T-helper 1 cell treated with Interleukin-12 subunit alpha and Interleukin-12 subunit beta and Interleukin-4 antibody, amounts not matched to agents 30 μg/mL and 1 μg/mL, for 36 hours (primary cell): ENCODE results near the gene PKHD1.
"Not testable (repeated sequence)": the region's sequence is repeated elsewhere in the genome, so short reads cannot be mapped to it uniquely, and the experiment has no call there.

Experiments
- H3K27ac Mint-ChIP-seq: one replicate; pipeline ENCODE4 v1.8.0; 2021; ENCODE audit warnings: mild to moderate bottlenecking, mixed read lengths
- H3K27me3 Mint-ChIP-seq: one replicate; pipeline ENCODE4 v1.8.0; 2021; ENCODE audit warnings: low read depth, mixed read lengths
- H3K36me3 Mint-ChIP-seq: one replicate; pipeline ENCODE4 v1.8.0; 2021; ENCODE audit warnings: low read depth, mixed read lengths
- H3K4me1 Mint-ChIP-seq: one replicate; pipeline ENCODE4 v1.8.0; 2021; ENCODE audit warnings: low read depth, mixed read lengths
- H3K4me3 Mint-ChIP-seq: one replicate; pipeline ENCODE4 v1.8.0; 2021; ENCODE audit warnings: mild to moderate bottlenecking, moderate library complexity, mixed read lengths
- H3K9me3 Mint-ChIP-seq: one replicate; pipeline ENCODE4 v1.8.0; 2021; ENCODE audit warnings: mixed read lengths

The PKHD1 gene

DNA sequence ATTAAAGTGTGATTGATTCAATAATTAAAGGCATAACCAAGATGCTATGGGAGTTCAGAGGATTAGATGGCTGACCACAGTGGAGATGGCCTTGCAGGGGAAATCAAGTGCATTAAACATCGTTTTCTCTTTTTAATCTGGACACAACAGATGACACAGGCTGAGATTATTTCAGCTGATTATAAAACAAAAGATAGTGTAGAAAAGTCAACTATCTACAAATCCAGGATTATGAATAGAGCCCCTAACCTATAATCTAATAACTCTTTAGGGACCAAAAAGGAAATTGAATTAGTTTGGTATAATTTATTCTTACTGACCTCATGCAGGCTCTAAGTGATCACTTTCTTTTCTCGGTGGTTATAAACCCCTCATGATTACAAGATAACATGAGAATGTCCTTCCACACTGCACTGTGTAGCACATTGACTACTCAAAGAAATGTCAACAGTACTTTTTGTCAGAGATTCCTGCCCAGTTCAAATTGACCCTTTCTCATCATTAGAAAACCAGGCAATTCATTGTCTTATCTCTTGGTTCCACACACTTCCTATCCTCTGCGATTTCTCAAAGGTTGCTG, 122.1 kb downstream of the PKHD1 start:
- peaks cover 9% of the 10 kb centered on the region for H3K27me3 Mint-ChIP-seq
- no peaks in the 10 kb centered on the region for H3K36me3 Mint-ChIP-seq
- no peaks in the 10 kb centered on the region for H3K4me1 Mint-ChIP-seq
- no peak overlapping the region for H3K27ac Mint-ChIP-seq
- H3K4me3 Mint-ChIP-seq, result no peak overlapping the region
- H3K9me3 Mint-ChIP-seq, result no peaks in the 10 kb centered on the region

DNA sequence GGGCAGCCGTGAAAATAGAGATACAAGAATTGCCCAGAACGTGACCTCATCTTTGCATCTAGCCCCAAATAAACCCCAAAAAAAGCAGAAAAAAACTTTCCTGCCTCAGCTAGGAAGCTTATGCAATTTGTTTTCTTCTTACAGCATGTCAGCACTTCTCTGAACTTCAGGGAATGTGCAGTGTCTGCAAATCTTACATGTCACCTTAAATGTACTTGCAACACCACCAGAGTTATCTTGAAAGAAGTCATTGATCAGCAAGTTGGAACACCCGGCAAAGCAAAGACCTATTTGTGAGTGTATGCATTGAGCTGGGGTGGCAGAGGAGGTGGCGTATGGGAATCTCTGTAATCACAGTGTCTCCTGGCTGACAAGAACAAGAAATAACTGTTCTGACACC, 123.4 kb downstream of the PKHD1 start:
- H3K27ac Mint-ChIP-seq, result no peak overlapping the region
- peaks cover 12% of the 10 kb centered on the region for H3K27me3 Mint-ChIP-seq
- no peaks in the 10 kb centered on the region for H3K4me1 Mint-ChIP-seq
- no peaks in the 10 kb centered on the region for H3K36me3 Mint-ChIP-seq
- no peaks in the 10 kb centered on the region for H3K9me3 Mint-ChIP-seq
- H3K4me3 Mint-ChIP-seq, result no peak overlapping the region

DNA sequence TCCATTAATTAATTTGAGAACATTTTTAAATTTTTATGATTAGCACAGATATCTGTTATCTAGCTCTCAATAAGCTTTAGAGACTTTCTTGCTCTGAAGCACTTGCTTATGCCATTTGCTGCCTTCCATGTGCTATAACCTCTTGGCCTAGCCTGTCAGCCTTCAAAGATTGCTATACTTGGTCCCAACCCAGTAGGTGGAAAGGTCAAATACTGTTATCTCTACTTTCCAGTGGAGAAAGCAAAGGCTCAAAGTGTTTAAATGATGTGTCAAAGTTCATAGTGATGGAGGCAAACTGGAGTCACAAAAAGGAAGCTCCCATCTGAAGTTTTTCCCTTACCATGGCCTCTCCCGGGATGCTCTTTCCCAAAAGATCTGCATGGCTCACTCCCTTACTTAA, 125.1 kb downstream of the PKHD1 start:
- no peak overlapping the region for H3K27ac Mint-ChIP-seq
- H3K4me1 Mint-ChIP-seq, result no peaks in the 10 kb centered on the region
- peaks cover 12% of the 10 kb centered on the region for H3K27me3 Mint-ChIP-seq
- H3K4me3 Mint-ChIP-seq, result no peak overlapping the region
- no peaks in the 10 kb centered on the region for H3K36me3 Mint-ChIP-seq
- no peaks in the 10 kb centered on the region for H3K9me3 Mint-ChIP-seq

DNA sequence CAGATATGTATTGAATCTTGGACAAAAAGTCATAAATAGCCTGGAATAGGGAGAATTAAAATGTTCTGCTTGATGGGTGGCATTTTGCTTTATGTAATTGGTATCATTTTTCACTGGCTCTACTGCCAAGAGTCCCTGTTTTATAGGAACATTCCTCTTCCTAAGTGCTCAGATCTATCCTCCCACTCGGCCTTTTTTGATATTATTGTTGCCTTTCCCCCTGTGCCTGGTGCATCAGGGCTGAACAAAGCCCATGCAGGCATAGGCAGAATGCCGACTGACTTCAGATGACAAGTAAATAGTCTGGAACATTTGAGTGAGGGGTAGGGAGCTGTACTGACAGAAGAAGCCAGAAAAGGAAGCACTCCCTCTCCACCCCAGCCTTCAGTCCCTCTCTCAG, 127.0 kb downstream of the PKHD1 start:
- Mint-ChIP-seq H3K36me3 (no peaks in the 10 kb centered on the region), H3K9me3 (no peaks in the 10 kb centered on the region), H3K27ac (no peak overlapping the region), H3K27me3 (peaks cover 6% of the 10 kb centered on the region), H3K4me1 (no peaks in the 10 kb centered on the region), H3K4me3 (no peak overlapping the region)

DNA sequence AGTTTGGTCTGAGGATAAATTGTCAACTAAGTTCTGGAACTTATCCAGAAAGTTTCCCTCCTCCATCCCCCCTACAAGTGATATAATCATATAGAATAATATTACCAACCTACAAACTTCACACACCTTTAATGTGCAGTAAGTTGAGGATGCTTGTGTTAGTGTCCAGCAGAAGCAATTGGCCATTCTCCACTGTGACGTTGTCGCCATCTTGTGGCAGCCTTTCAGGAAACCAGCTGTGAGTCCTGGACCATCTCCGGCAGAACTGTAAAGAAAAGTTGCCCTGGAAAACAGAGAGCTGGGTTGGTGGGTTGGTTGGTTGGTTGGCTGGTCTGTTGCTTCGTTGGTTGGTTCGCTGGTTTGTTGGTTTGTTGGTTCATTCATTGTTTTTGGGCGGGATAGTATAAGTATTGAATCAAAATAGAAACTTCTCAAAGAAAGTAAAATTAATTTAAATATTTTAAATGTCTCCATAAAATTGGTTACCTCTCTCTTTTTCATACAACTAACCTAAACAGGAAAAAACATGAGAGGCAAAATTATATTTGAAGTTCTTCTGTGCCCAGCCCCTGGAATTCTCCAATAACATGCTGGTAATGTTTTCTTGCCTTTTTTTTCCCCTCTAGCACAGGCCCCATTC, 127.5 kb downstream of the PKHD1 start:
- Mint-ChIP-seq H3K9me3 (no peaks in the 10 kb centered on the region), H3K36me3 (no peaks in the 10 kb centered on the region), H3K27me3 (peaks cover 5% of the 10 kb centered on the region), H3K4me3 (no peak overlapping the region), H3K4me1 (no peaks in the 10 kb centered on the region), H3K27ac (no peak overlapping the region)

DNA sequence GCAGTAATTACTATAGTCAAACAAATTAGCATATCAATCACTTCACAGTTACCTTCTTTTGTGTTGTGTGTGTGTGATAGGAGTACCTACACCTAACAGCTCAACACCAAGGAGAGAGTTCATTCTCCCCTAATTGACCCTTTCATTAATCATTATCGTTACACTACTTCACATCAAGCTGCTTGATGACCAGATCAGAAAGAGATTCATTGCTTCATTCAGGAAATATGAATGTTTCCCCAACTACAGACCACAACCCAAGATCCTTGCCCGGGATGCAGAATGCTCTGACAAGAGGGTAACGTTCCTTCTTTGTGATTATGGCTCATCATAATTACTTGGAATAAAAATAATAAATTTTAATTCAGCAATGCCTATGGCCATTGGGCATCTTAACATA, 132.7 kb downstream of the PKHD1 start:
- no peaks in the 10 kb centered on the region for H3K4me1 Mint-ChIP-seq
- H3K27ac Mint-ChIP-seq, result no peak overlapping the region
- H3K36me3 Mint-ChIP-seq, result no peaks in the 10 kb centered on the region
- H3K9me3 Mint-ChIP-seq, result no peaks in the 10 kb centered on the region
- no peak overlapping the region for H3K4me3 Mint-ChIP-seq
- peaks cover 1% of the 10 kb centered on the region for H3K27me3 Mint-ChIP-seq

DNA sequence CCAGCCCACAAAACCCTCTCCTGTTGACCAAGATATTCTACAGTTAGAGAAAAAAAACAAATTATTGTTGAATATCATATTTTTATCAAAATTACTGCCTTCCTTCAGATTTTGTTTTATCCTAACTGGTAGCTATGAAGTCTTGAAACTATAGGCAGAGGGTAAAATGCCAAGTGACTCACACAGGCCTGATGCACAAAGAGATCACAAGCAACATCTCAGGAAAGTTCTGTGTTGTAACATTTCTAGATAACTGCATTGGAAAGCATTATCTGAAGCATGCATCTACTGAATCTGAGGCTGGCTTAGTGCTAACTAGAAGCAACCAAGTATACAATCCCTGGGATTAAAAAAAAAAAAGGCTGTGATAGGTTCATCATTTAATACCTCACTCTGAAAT, 134.2 kb downstream of the PKHD1 start:
- Mint-ChIP-seq H3K27me3 (no peaks in the 10 kb centered on the region), H3K4me1 (no peaks in the 10 kb centered on the region), H3K27ac (no peak overlapping the region), H3K9me3 (no peaks in the 10 kb centered on the region), H3K36me3 (no peaks in the 10 kb centered on the region), H3K4me3 (no peak overlapping the region)

DNA sequence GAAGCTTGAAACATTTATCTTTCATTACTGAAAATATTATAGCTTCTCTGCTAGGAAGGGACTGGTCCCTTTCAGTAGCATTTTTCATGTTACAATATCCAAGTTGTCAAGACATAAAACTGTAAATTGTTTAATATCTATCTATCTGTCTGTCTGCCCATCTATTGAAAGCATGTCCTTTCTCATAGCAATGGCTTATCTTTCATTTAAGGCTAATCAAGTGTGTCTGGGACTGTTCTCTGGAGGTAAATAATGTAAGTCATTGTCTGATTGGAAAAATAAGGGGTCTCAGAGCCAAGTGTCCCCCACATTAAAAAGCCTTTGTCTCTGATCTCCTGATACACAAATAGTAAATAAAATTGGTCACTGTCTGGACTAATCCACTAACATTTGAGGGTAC, 135.5 kb downstream of the PKHD1 start:
- no peaks in the 10 kb centered on the region for H3K4me1 Mint-ChIP-seq
- no peaks in the 10 kb centered on the region for H3K27me3 Mint-ChIP-seq
- H3K9me3 Mint-ChIP-seq, result no peaks in the 10 kb centered on the region
- no peak overlapping the region for H3K4me3 Mint-ChIP-seq
- H3K36me3 Mint-ChIP-seq, result no peaks in the 10 kb centered on the region
- no peak overlapping the region for H3K27ac Mint-ChIP-seq

DNA sequence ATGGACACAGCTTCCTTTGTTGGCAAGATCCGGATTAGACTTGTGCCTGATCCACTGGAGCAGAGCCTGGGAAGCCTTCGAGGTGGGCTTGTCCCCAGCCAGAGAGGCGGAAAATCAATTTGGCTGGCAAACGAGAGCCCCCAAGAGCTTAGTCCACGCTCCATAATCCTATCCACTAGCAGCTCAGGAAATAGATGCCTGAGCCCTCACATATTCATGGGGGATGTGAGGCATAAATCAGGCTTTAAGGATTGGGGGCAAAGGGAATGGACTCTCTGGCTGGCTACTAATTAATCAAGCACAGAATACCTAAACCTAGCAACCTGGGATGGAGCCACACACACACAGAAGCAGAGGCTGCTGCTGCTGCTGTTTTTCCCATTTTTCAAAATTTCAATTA, 137.9 kb downstream of the PKHD1 start:
- Mint-ChIP-seq H3K27ac (no peak overlapping the region), H3K4me3 (no peak overlapping the region), H3K27me3 (no peaks in the 10 kb centered on the region), H3K9me3 (no peaks in the 10 kb centered on the region), H3K4me1 (no peaks in the 10 kb centered on the region), H3K36me3 (no peaks in the 10 kb centered on the region)

DNA sequence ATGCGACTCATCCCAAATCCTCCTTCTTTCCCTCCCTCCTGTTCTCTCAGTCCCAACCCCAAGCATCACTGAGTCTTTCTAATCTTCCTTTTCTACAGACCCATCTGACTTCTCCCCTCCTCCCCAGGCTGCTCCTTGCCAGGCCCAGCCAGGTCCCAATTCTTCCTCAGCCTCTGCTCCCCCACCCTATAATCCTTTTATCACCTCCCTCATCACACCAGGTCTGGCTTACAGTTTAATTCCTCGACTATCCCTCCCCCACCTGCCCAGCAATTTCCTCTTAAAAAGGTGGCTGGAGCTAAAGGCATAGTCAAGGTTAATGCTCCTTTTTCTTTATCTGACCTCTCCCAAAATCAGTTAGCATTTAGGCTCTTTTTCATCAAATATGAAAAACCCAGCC, 147.7 kb downstream of the PKHD1 start:
- H3K4me3 Mint-ChIP-seq, H3K4me1 Mint-ChIP-seq, H3K27ac Mint-ChIP-seq, H3K36me3 Mint-ChIP-seq, H3K9me3 Mint-ChIP-seq, H3K27me3 Mint-ChIP-seq: not testable (repeated sequence)

DNA sequence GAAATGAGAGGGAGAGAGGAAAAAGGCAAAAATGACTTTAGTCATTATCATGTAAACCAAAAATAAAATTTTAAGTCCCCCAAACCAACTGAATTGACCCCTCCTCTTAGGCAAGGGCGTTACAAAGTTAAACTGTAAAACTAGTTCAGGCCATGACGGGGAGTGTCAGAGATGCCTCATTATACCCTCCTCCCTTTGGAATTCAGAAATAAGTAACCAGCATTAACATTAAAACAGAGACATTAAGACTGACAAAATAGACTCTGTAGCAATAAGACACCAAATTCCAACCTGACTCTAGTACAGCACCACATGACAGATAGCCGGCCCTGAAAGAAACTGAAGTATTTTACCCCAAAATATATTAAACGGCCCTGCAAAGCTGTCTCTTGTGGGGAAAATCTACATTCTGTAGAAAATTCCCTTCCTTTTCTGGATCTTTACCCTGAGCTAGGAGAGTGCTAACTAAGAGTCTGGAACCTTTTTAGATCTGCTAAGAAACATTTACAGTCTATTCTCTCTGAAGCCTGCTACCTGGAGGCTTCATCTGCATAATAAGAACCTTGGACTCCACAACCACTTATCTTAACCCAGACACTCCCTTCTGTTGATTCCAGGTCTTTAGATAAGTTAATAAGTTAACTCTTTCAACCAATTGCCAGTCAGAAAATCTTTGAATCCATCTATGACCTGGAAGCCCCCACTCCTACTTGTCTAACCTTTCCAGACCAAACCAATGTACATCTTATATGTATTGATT, 150.7 kb downstream of the PKHD1 start:
- Mint-ChIP-seq H3K27ac (no peak overlapping the region), H3K27me3 (no peaks in the 10 kb centered on the region), H3K4me1 (no peaks in the 10 kb centered on the region), H3K4me3 (no peak overlapping the region), H3K36me3 (no peaks in the 10 kb centered on the region), H3K9me3 (no peaks in the 10 kb centered on the region)

DNA sequence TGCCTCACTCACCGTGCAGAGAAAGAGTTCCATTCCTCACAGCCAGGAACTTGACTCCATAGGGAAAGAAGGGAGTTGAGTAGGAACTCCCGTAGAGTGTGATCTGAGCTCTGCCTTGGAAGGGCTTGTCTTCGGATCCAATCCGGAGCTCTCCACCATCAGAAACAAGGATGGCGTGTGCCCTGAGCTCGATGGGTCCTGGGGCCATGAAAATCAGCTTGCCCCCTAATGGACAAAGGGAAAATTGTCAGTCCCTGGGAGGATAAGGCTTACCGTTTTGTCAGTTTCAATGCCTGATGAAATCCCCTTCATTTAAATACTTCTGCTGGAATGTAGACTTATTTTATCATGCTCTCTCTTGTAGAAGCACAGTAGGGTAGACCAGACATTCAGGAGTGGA, 153.3 kb downstream of the PKHD1 start:
- Mint-ChIP-seq H3K27me3 (no peaks in the 10 kb centered on the region), H3K4me3 (no peak overlapping the region), H3K4me1 (no peaks in the 10 kb centered on the region), H3K9me3 (no peaks in the 10 kb centered on the region), H3K27ac (no peak overlapping the region), H3K36me3 (no peaks in the 10 kb centered on the region)

DNA sequence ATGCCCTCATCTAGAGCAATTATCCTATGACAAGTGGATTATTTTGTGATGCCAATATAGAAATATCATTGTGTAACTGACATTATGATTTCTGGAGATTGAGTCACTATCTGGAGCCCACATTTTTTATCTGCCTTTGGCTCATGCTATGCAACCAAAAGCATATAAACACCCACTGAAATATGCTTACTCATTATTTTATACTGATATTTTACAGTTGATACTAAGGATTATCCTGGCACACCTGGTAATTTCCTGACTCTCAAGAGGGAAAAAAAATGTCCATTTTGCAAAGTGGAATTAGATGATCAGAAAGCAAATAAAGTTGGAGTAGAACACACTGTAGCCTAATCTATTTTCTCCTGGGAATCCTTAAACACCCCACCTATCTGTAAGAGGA, 154.5 kb downstream of the PKHD1 start:
- H3K4me1 Mint-ChIP-seq, result no peaks in the 10 kb centered on the region
- no peaks in the 10 kb centered on the region for H3K27me3 Mint-ChIP-seq
- no peaks in the 10 kb centered on the region for H3K9me3 Mint-ChIP-seq
- H3K4me3 Mint-ChIP-seq, result no peak overlapping the region
- no peaks in the 10 kb centered on the region for H3K36me3 Mint-ChIP-seq
- H3K27ac Mint-ChIP-seq, result no peak overlapping the region

DNA sequence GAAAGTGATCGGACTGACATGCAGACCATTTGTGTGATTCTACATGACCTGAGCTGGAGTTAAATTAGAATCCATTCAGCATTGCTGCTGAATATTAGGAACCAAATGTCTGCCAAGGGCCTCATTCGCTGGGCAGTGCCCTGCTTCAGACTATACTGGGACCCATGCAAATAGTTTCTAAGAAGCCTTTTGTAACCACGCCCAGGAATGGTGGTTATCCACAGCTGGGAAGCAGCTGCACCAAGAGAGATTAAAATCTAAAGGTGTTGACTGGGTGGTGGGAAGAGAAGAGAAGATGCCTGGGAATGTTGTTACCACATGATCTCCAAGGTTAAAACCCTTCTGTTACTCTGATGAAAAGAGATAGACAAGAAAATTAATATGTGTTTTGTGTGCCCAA, 156.8 kb downstream of the PKHD1 start:
- H3K4me1 Mint-ChIP-seq, result no peaks in the 10 kb centered on the region
- H3K36me3 Mint-ChIP-seq, result no peaks in the 10 kb centered on the region
- H3K27me3 Mint-ChIP-seq, result no peaks in the 10 kb centered on the region
- H3K4me3 Mint-ChIP-seq, result no peak overlapping the region
- no peak overlapping the region for H3K27ac Mint-ChIP-seq
- no peaks in the 10 kb centered on the region for H3K9me3 Mint-ChIP-seq

DNA sequence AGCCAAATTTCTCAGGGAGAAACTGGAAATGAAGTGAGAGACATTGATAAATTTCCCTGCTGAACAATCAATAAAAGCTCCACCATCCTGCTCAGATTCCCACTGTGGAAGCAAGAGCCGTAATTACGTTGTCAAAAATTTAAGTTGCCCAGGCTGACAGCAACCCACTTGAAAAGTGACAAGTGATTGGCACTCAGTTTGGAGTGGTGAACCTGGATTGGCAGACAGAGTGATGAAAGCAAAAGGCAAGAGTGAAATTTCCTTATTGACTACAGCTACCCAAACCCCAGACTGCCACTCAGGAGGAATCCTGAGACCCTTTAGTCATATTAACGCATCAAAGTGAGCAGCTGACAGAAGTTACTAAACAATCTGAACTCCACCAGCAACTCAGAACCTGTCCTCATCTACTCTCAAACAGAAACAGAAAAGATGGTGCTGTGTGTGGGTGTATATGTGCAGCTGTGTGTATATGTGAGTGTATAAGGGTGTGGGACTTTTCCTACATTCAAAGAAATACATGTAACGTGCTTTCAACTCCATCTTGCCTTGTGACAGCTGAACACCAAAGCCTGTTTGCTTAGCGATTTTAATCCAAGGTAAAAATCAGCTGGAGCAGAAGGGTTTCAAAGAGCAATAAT, 157.4 kb downstream of the PKHD1 start:
- no peak overlapping the region for H3K27ac Mint-ChIP-seq
- no peak overlapping the region for H3K4me3 Mint-ChIP-seq
- H3K36me3 Mint-ChIP-seq, result no peaks in the 10 kb centered on the region
- H3K27me3 Mint-ChIP-seq, result no peaks in the 10 kb centered on the region
- H3K9me3 Mint-ChIP-seq, result no peaks in the 10 kb centered on the region
- H3K4me1 Mint-ChIP-seq, result no peaks in the 10 kb centered on the region
